ENCODE measurements around the gene TMPRSS7.

Gene TMPRSS7

GRCh38 chr3:112087746-112088145 is 53.2 kb downstream of the TMPRSS7 start:
- no peak overlapping the region for H3K4me3 ChIP-seq (ENCODE audit: control insufficient read depth, low read depth, low read length)

DNA sequence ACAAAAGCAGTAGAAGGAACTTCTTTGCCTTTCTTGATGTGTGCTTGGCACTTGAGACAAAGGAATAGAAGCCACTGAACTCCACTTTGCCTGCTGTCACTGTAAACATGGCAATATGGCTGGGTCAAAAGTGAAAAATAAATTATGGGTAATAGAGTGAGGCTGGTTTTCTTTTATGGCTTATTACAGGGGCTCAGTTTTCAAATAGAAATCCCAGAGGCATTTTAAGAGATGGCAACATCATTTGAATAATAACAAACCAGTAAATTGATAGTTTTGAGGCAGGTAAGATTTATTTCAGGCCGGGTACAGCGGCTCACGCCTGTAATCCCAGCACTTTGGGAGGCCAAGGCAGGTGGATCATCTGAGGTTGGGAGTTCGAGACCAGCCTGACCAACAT is 54.4 kb downstream of the TMPRSS7 start:
- no peak for DNase-seq (ENCODE audit: low read depth)
- TF ChIP-seq, protein P1, sequence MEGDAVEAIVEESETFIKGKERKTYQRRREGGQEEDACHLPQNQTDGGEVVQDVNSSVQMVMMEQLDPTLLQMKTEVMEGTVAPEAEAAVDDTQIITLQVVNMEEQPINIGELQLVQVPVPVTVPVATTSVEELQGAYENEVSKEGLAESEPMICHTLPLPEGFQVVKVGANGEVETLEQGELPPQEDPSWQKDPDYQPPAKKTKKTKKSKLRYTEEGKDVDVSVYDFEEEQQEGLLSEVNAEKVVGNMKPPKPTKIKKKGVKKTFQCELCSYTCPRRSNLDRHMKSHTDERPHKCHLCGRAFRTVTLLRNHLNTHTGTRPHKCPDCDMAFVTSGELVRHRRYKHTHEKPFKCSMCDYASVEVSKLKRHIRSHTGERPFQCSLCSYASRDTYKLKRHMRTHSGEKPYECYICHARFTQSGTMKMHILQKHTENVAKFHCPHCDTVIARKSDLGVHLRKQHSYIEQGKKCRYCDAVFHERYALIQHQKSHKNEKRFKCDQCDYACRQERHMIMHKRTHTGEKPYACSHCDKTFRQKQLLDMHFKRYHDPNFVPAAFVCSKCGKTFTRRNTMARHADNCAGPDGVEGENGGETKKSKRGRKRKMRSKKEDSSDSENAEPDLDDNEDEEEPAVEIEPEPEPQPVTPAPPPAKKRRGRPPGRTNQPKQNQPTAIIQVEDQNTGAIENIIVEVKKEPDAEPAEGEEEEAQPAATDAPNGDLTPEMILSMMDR (conservative IDR thresholded peaks at IDR 0.05; ENCODE audit: control insufficient read depth, insufficient read depth, low read depth, low read length): no peak
- no peak overlapping the region for H3K4me3 ChIP-seq (ENCODE audit: control insufficient read depth, low read depth, low read length)

More at GRCh38 chr3:112087746-112088145, 53.2 kb downstream of the TMPRSS7 start:
- TF ChIP-seq, protein P1 (conservative IDR thresholded peaks at IDR 0.05; ENCODE audit: control insufficient read depth, insufficient read depth, low read depth, low read length): no peak
- DNase-seq (ENCODE audit: low read depth): no peak

DNA sequence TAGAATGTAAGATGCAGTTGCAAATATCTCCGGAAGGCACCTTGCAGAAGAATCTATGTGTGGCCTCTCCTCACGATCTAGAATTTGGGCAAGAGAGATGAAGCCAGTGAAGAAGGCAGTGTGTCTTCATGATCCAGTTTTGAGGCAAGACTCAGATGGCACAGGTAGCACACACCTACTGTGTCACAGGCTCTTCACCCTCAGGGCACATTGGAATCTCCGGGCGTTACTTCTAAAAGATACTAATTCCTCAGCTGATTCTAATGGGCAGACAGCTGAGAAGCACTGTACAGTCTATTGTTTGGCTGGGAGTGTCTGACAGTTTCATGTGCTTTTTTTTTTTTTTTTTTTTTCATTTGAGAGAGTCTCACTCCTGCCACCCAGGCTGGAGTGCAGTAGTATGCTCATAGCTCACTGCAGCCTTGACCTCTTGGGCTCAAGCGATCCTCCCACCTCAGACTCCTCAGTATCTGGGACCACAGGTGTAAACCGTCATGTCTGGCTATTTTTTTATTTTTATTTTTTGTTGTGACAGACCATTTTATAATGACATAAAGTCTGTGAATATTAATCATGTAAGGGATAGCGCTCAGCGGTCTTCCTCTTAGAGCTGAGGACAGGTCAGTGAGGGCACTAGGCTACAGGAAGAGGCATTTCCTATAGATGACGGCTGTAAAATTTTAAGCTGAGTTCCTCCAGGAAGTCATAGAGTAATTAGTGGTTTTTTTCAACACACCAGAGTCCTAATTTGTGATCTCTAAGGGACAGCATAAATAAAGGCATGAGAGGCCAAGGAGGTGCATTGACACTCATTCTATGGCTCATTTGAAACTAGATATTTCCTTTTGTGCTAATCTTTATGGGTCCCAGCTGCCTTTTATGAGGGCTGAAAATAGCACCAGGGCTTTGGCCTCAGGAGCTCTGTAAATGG is 55.7 kb downstream of the TMPRSS7 start:
- no peak for DNase-seq (ENCODE audit: low read depth)
- TF ChIP-seq, protein P1 (conservative IDR thresholded peaks at IDR 0.05; ENCODE audit: control insufficient read depth, insufficient read depth, low read depth, low read length): no peak
- H3K4me3 ChIP-seq (ENCODE audit: control insufficient read depth, low read depth, low read length): no peak overlapping the region

- no peak for DNase-seq (ENCODE audit: low read depth)
Observed at GRCh38 chr3:112090887-112091586, 56.5 kb downstream of the TMPRSS7 start.

GRCh38 chr3:112092496-112093179 is 58.1 kb downstream of the TMPRSS7 start:
- TF ChIP-seq, protein P1 (conservative IDR thresholded peaks at IDR 0.05; ENCODE audit: control insufficient read depth, insufficient read depth, low read depth, low read length): no peak
- no peak for DNase-seq (ENCODE audit: low read depth)
- no peak overlapping the region for H3K4me3 ChIP-seq (ENCODE audit: control insufficient read depth, low read depth, low read length)

More at GRCh38 chr3:112090887-112091586, 56.5 kb downstream of the TMPRSS7 start:
- TF ChIP-seq, protein P1 (conservative IDR thresholded peaks at IDR 0.05; ENCODE audit: control insufficient read depth, insufficient read depth, low read depth, low read length): no peak
- no peak overlapping the region for H3K4me3 ChIP-seq (ENCODE audit: control insufficient read depth, low read depth, low read length)

DNA sequence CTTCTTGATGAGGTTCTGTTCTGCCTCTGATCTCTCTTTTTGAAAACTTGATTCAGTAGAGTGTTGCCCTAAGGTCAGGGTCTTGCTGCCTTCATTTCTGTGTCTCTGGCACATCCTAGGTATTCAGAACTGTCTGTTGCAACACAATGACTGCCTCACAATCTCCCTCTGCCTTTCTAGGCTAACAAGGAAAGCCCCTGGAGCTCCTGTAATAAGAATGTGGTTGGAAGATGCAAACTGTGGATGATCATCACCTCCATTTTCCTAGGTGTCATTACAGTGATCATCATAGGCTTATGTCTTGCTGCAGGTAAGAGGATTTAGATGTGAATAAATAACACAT is 58.6 kb downstream of the TMPRSS7 start:
- no peak overlapping the region for H3K4me3 ChIP-seq (ENCODE audit: control insufficient read depth, low read depth, low read length)
- DNase-seq (ENCODE audit: low read depth): peak; percentile 36
- TF ChIP-seq, protein P1 (conservative IDR thresholded peaks at IDR 0.05; ENCODE audit: control insufficient read depth, insufficient read depth, low read depth, low read length): no peak
